Measurements from ENCODE around the gene CCNL1.
"Not testable (repeated sequence)": the region's sequence is repeated elsewhere in the genome, so short reads cannot be mapped to it uniquely, and the experiment has no call there.

The CCNL1 gene

GRCh38 chr3:157159762-157160657 lies at the start of gene CCNL1:
Gene CCNL1, minus strand, starts transcription at chr3:157160147. Its CDS starts 53 bp downstream, at chr3:157160094.
- DNase-seq (ENCODE audit: low read depth, low spot score) = peak; percentile 91

GRCh38 chr3:157204880-157205279 lies 44.9 kb upstream of the CCNL1 start:
- DNase-seq (ENCODE audit: low read depth, low spot score) = no peak

GRCh38 chr3:157204431-157204830 lies 44.5 kb upstream of the CCNL1 start:
- no peak for DNase-seq (ENCODE audit: low read depth, low spot score)

GRCh38 chr3:157201648-157202278 lies 41.8 kb upstream of the CCNL1 start:
- DNase-seq (ENCODE audit: low read depth, low spot score) = no peak

- no peak for DNase-seq (ENCODE audit: low read depth, low spot score)
Observed at GRCh38 chr3:157199841-157200240, 39.9 kb upstream of the CCNL1 start.

- DNase-seq (ENCODE audit: low read depth, low spot score) = no peak
Observed at GRCh38 chr3:157195965-157196364, 36.0 kb upstream of the CCNL1 start.

GRCh38 chr3:157191149-157191548 lies 31.2 kb upstream of the CCNL1 start:
- DNase-seq (ENCODE audit: low read depth, low spot score) = not testable (repeated sequence)

GRCh38 chr3:157190380-157190872 lies 30.5 kb upstream of the CCNL1 start:
- no peak for DNase-seq (ENCODE audit: low read depth, low spot score)

- DNase-seq (ENCODE audit: low read depth, low spot score) = no peak
Observed at GRCh38 chr3:157188391-157188790, 28.4 kb upstream of the CCNL1 start.

- no peak for DNase-seq (ENCODE audit: low read depth, low spot score)
Observed at GRCh38 chr3:157182879-157183278, 22.9 kb upstream of the CCNL1 start.

- DNase-seq (ENCODE audit: low read depth, low spot score) = no peak
Observed at GRCh38 chr3:157180262-157180661, 20.3 kb upstream of the CCNL1 start.

- no peak for DNase-seq (ENCODE audit: low read depth, low spot score)
Observed at GRCh38 chr3:157179365-157179803, 19.4 kb upstream of the CCNL1 start.

GRCh38 chr3:157178503-157179364 lies 18.8 kb upstream of the CCNL1 start:
- not testable (repeated sequence) for DNase-seq (ENCODE audit: low read depth, low spot score)

GRCh38 chr3:157177801-157178453 lies 18.0 kb upstream of the CCNL1 start:
- not testable (repeated sequence) for DNase-seq (ENCODE audit: low read depth, low spot score)

- DNase-seq (ENCODE audit: low read depth, low spot score) = no peak
Observed at GRCh38 chr3:157176934-157177333, 17.0 kb upstream of the CCNL1 start.

- no peak for DNase-seq (ENCODE audit: low read depth, low spot score)
Observed at GRCh38 chr3:157175691-157176507, 16.0 kb upstream of the CCNL1 start.

- DNase-seq (ENCODE audit: low read depth, low spot score) = peak; percentile 98
Observed at GRCh38 chr3:157174649-157175498, 14.9 kb upstream of the CCNL1 start.

GRCh38 chr3:157174290-157174648 lies 14.3 kb upstream of the CCNL1 start:
- peak; percentile 17 for DNase-seq (ENCODE audit: low read depth, low spot score)

- DNase-seq (ENCODE audit: low read depth, low spot score) = not testable (repeated sequence)
Observed at GRCh38 chr3:157173343-157173742, 13.4 kb upstream of the CCNL1 start.
